Measurements from ENCODE around the gene CLEC4D.
"Not testable (repeated sequence)": the region's sequence is repeated elsewhere in the genome, so short reads cannot be mapped to it uniquely, and the experiment has no call there.

CLEC4D gene

GRCh38 chr12:8563356-8563755 is 50.1 kb downstream of the CLEC4D start:
- Histone ChIP-seq H2AFZ (ENCODE audit: low read depth) (no peak overlapping the region), H3K4me1 (ENCODE audit: low read depth, poor library complexity, severe bottlenecking) (no peaks in the 10 kb centered on the region), H3K79me2 (ENCODE audit: insufficient read depth, low read depth) (no peaks in the 10 kb centered on the region), H3K36me3 (ENCODE audit: insufficient read depth) (no peaks in the 10 kb centered on the region), H3K27ac (no peak overlapping the region), H3K27me3 (ENCODE audit: insufficient read depth, low read depth) (no peaks in the 10 kb centered on the region), H3K4me2 (no peak overlapping the region), H3K4me3 (IDR thresholded peaks at IDR 0.05; ENCODE audit: insufficient read depth, low read depth, low read length) (no peak overlapping the region), H3K9ac (no peak overlapping the region), H4K20me1 (ENCODE audit: insufficient read depth) (no peaks in the 10 kb centered on the region)
- TF ChIP-seq CTCF (conservative IDR thresholded peaks at IDR 0.05; ENCODE audit: low read depth, low read length): no peak

DNA sequence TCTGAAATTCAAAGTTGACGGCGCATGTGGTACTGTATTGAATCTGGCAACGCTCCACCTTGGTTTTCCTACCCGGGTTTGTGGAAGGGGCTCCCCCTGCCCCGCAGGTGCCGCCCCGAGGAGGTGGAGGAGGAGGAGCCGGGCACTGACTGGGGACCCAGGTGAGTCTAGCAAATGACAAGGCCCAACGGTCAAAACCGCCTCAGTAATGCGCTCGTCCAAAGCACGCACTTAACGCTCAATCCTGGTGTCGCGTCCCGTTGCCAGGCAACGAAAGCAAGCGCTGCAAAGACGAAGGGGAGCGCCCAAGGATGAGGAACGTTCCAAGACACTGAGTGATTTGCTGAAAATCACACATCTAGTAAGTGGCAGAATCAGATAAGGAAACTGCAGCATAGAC is 51.4 kb downstream of the CLEC4D start:
- Histone ChIP-seq H3K36me3 (ENCODE audit: insufficient read depth) (no peaks in the 10 kb centered on the region), H3K4me2 (no peak overlapping the region), H3K9ac (no peak overlapping the region), H3K4me3 (IDR thresholded peaks at IDR 0.05; ENCODE audit: insufficient read depth, low read depth, low read length) (no peak overlapping the region), H3K79me2 (ENCODE audit: insufficient read depth, low read depth) (no peaks in the 10 kb centered on the region), H4K20me1 (ENCODE audit: insufficient read depth) (no peaks in the 10 kb centered on the region), H3K27me3 (ENCODE audit: insufficient read depth, low read depth) (no peaks in the 10 kb centered on the region), H2AFZ (ENCODE audit: low read depth) (no peak overlapping the region), H3K27ac (no peak overlapping the region), H3K4me1 (ENCODE audit: low read depth, poor library complexity, severe bottlenecking) (no peaks in the 10 kb centered on the region)
- no peak for TF ChIP-seq CTCF (conservative IDR thresholded peaks at IDR 0.05; ENCODE audit: low read depth, low read length)

DNA sequence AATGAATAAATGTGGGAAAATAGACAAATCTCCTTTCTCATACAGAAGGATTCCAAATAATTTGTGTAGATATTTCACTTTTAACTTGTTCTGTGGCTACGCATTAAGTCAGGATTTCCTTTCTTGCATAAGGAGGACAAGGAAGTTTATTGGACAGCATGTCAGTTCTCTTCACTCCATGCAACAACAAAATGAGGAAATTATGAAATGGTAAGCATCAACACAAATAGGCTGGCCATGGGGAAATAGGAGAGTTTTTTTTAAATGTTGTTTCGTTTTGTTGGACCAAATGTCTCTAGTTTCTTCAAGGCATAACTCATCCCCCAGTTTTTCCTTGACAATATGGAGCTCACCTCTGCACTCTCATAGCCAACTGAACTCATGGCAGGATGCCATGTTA is 52.7 kb downstream of the CLEC4D start:
- not testable (repeated sequence) for H3K27ac ChIP-seq; H2AFZ ChIP-seq (ENCODE audit: low read depth); H3K4me1 ChIP-seq (ENCODE audit: low read depth, poor library complexity, severe bottlenecking); H3K27me3 ChIP-seq (ENCODE audit: insufficient read depth, low read depth); H3K9ac ChIP-seq; H3K4me3 ChIP-seq (IDR thresholded peaks at IDR 0.05; ENCODE audit: insufficient read depth, low read depth, low read length); H3K36me3 ChIP-seq (ENCODE audit: insufficient read depth); H3K4me2 ChIP-seq; H4K20me1 ChIP-seq (ENCODE audit: insufficient read depth); H3K79me2 ChIP-seq (ENCODE audit: insufficient read depth, low read depth)

DNA sequence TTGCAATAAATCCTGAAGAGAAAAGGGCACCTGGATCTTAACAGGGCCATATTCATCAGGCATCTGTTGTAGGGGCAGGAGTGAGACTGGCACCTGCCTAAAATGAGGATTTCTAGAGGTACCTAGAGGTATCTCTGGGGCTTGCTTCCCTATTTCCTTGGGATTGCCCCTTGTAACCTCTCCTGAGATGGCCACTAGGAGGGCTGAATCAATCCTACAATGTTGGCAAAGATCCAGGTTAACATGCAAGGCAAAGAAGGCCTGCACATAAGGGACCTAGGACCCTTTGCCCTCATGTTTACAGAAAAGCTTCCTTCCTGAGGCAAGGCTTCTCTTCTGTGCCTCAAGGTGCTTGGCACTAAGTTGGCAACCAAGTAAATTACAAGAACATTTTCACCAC is 53.2 kb downstream of the CLEC4D start:
- H3K4me2 ChIP-seq: no peak overlapping the region
- H3K79me2 ChIP-seq (ENCODE audit: insufficient read depth, low read depth): no peaks in the 10 kb centered on the region
- no peak for TF ChIP-seq CTCF (conservative IDR thresholded peaks at IDR 0.05; ENCODE audit: low read depth, low read length)
- H3K4me3 ChIP-seq (IDR thresholded peaks at IDR 0.05; ENCODE audit: insufficient read depth, low read depth, low read length): no peak overlapping the region
- no peaks in the 10 kb centered on the region for H3K27me3 ChIP-seq (ENCODE audit: insufficient read depth, low read depth)
- H3K36me3 ChIP-seq (ENCODE audit: insufficient read depth): no peaks in the 10 kb centered on the region
- no peaks in the 10 kb centered on the region for H3K4me1 ChIP-seq (ENCODE audit: low read depth, poor library complexity, severe bottlenecking)
- H2AFZ ChIP-seq (ENCODE audit: low read depth): no peak overlapping the region
- no peaks in the 10 kb centered on the region for H4K20me1 ChIP-seq (ENCODE audit: insufficient read depth)
- no peak overlapping the region for H3K27ac ChIP-seq
- H3K9ac ChIP-seq: no peak overlapping the region

Measured in KMS-11 (cell line).